ENCODE measurements around the gene NHERF2.
A peak's percentile ranks its signal among the peaks of the same experiment; 100 is the strongest.

The NHERF2 gene

GRCh38 chr16:1991135-1991551, 35.6 kb upstream of the NHERF2 start:
- no peak for DNase-seq (ENCODE audit: low read depth in 2 of 2)

- no peak for DNase-seq (ENCODE audit: low read depth in 2 of 2)
Measured at GRCh38 chr16:1991588-1991947, 35.1 kb upstream of the NHERF2 start.

- DNase-seq (ENCODE audit: low read depth in 2 of 2), result peak; percentile 98
Measured at GRCh38 chr16:1991948-1992703, 34.6 kb upstream of the NHERF2 start.

- no peak for DNase-seq (ENCODE audit: low read depth in 2 of 2)
Measured at GRCh38 chr16:1992704-1993317, 33.9 kb upstream of the NHERF2 start.

GRCh38 chr16:1993731-1994131, 33.0 kb upstream of the NHERF2 start:
- no peak for DNase-seq (ENCODE audit: low read depth in 2 of 2)

- DNase-seq (ENCODE audit: low read depth in 2 of 2), result no peak
Measured at GRCh38 chr16:1997494-1998359, 29.0 kb upstream of the NHERF2 start.

- no peak for DNase-seq (ENCODE audit: low read depth in 2 of 2)
Measured at GRCh38 chr16:1998360-1998835, 28.3 kb upstream of the NHERF2 start.

- no peak for DNase-seq (ENCODE audit: low read depth in 2 of 2)
Measured at GRCh38 chr16:1998852-1999801, 27.6 kb upstream of the NHERF2 start.

- no peak for DNase-seq (ENCODE audit: low read depth in 2 of 2)
Measured at GRCh38 chr16:1999866-2000514, 26.7 kb upstream of the NHERF2 start.

GRCh38 chr16:2001035-2001434, 25.7 kb upstream of the NHERF2 start:
- no peak for DNase-seq (ENCODE audit: low read depth in 2 of 2)

- no peak for DNase-seq (ENCODE audit: low read depth in 2 of 2)
Measured at GRCh38 chr16:2001456-2002355, 25.0 kb upstream of the NHERF2 start.

- no peak for DNase-seq (ENCODE audit: low read depth in 2 of 2)
Measured at GRCh38 chr16:2002406-2003230, 24.1 kb upstream of the NHERF2 start.

GRCh38 chr16:2003231-2003826, 23.4 kb upstream of the NHERF2 start:
- no peak for DNase-seq (ENCODE audit: low read depth in 2 of 2)

GRCh38 chr16:2003827-2004641, 22.7 kb upstream of the NHERF2 start:
- peak; percentile 77 to 89 for DNase-seq (ENCODE audit: low read depth in 2 of 2)

- no peak for DNase-seq (ENCODE audit: low read depth in 2 of 2)
Measured at GRCh38 chr16:2004795-2005517, 21.7 kb upstream of the NHERF2 start.

GRCh38 chr16:2005646-2006045, 21.1 kb upstream of the NHERF2 start:
- no peak for DNase-seq (ENCODE audit: low read depth in 2 of 2)

- DNase-seq (ENCODE audit: low read depth in 2 of 2), result no peak
Measured at GRCh38 chr16:2006317-2006716, 20.4 kb upstream of the NHERF2 start.

Data from stimulated activated CD4-positive, alpha-beta T cell treated with anti-CD3 and anti-CD28 coated beads, Interleukin-15, amount 100 ng/mL, for 48 hours (primary cell).